HG02642 (cell line): Measurements from ENCODE around the gene AURKB.
A peak's percentile ranks its signal among the peaks of the same experiment; 100 is the strongest.
"Not testable (repeated sequence)": the region's sequence is repeated elsewhere in the genome, so short reads cannot be mapped to it uniquely, and the experiment has no call there.

Experiments used
- ATAC-seq: cut with Tn5 transposase; IDR thresholded peaks from one replicate; pipeline ENCODE4 v1.9.1; 2021; ENCODE audit warnings: mild to moderate bottlenecking; ENCODE audit not compliant: unreplicated experiment, poor library complexity

The AURKB gene

DNA sequence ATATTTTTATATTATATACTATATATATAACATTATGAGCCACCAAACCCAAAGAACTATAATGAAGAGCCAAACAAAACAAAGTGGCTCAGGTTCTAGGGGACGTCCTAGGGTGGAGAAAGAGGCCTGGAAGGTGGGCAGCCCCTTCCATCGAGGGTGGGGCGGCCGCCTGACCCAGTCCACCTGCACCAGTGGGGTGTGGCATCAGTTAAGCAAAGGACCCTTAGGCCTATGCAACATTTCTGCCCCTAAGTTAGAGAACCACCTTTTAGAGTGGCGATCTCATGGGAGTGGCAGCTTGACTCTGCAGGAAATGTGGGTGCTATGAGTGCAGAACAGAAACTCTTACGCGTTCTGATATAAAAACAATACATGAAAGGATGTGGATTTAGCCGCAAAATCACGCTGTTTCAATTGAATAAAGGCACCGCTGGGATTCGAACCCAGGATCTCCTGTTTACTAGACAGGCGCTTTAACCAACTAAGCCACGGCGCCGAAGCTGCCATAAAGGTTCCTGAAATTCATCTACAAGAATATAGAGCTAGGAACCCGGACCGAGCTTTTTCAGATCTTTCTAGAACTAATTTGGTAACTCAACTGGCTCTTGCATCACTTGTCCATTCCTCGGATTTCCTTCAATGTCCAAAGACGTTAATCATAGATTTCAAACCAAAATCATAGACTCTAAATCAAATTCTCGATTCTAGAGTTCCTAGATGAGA lies 15.6 kb upstream of the AURKB start:
- no peak for ATAC-seq

DNA sequence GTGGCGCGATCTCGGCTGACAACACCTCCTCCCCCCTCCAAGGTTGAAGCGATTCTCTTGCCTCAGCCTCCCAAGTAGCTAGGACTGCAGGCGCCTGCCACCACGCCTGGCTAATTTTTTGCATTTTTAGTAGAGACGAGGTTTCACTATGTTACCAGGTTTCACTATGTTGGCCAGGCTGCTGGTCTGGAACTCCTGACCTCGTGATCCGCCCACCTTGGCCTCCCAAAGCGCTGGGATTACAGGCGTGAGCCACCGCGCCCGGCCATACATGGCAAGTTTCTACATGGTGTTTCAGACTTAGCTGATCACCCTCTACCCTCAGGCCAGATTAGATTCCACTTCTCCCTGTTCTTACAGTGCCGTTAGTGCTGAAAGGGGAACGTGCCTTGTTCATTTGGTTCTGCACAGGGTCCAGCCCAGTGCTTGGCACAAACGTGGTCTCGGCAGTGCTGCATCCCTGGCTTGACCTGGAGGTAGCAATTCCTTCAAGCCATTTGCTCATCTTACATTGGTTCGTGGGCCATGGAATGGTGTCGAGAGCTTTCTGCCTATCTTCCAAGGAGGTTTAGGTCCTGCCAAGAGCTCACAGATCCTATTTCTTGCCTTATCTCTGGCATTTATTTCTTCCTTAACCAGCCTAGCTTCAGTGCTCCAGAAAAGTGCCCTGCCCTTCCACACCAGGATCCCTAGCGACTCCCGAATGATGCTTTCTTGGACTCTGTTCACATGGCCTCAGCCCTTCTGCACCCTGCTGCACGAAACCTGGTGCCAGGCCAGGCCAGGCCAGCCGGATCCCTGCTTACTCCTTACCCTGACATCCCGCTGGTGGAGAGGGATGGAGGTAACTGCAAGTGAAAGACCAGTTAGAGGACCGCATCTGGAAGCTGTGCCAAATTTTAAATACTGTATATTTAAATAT lies 14.8 kb upstream of the AURKB start:
- ATAC-seq, result no peak

DNA sequence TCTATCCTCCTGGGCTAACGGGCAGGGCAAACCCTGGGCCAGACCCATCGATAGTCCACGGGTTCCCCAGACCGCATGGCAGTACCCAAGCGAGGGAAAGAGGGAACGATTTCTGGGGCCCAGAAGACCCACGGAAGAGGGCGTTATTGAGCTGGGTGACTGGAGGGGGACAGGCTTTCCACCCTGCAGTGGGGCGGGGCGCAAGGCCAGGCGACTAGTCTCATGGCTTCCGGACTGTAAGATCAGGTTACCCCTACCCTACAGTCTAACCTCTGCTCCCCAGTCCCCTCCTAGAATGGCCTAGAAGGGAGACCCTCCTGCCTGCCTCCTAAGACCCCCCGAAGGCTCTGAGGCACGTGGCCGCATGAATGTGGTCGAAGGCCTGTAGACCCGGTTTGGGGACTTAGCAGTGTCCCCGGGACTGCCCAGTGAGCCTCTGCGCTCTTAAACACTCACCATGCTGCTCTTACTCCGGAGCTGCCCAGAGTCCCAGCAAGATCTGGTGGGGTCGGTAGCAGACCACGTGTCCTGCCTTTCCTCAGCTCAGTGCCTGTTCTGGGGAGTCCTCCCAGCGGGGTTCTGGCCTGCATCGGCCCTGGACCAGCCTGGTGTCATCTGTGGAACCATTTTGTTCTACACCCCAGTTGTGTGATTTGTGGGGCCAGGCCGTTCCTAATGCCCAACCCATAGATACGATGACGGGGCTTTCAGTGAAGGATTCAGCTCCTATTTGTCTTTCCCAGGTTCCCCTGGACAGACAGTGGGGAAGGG lies 13.2 kb upstream of the AURKB start:
- ATAC-seq, result peak; percentile 7

DNA sequence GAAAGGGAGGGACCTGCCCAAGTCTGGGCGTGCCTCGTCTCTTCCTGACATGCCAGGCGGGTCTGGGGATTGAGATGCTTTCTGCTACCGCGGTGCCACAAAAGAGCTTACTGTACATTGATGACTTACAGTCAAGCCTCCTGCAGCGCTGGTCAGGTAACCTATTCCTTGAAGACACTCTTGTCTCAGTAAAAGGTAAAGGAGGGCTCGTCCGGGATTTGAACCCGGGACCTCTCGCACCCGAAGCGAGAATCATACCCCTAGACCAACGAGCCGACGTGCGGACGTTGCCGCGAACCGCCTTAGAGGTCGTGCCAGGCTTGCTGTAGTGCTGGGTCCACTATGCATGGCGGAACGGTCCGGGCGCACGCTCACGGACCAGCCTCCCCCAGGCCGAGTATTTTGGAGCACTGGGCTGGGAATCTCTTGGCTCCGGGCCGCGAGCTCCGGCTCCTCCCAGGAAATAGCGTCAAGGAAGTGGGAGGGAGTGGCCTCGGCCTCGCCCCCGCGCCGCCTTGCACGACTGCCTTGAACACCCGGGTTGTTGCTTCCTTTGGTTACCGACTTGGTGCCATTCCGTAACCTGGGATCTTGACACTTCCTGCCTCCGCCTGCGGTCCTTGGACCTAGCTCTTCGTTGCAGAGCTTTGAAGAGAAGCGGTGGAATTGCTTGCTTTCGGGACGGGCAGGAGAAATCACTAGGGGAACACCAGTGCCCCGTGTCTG lies 12.4 kb upstream of the AURKB start:
- peak; percentile 48 for ATAC-seq

DNA sequence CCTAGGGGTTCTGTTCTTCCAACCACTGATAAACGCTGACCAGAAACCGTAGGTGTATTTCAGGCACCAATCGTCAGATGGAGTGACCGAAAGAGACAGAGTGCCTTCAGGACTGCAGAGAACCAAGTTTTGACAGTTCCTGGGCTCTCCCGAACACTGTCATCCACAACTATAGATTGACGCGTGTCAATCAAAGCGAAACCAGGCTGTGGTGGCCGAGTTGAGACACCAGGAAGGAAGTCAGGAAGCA lies 11.9 kb upstream of the AURKB start:
- ATAC-seq, result peak; percentile 41

DNA sequence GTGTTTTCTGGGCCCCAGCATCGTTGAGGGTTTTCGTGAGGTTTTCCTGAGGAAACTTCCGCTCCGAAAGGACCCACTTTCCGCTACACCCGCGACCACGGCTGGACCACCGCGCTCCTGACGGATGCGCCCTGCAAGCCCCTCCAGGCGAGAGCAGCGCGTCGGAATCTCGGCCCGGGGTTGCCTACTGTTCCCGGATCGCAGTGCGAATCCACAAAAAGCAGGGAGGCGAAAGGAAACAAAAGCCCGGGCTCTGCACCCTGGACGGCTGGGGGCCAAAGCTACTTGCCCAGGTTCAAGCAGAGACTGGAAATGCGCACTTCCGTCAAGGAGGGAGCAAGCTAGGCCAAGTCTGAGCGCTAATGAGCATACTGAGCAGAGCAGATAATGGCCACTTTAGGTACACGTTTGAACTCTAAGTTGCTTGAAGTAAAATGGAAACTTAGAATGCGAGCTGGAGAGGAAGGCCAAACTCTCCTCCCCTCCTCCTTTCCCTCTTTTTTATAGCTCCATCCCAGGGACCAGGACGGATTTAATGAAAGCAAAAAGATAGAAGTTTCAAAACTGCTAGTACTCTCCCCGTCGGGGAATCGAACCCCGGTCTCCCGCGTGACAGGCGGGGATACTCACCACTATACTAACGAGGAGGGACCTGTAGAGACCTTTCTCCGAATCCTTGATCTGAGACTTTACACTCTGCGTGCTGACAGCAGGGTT lies 11.4 kb upstream of the AURKB start:
- peak; percentile 40 for ATAC-seq

DNA sequence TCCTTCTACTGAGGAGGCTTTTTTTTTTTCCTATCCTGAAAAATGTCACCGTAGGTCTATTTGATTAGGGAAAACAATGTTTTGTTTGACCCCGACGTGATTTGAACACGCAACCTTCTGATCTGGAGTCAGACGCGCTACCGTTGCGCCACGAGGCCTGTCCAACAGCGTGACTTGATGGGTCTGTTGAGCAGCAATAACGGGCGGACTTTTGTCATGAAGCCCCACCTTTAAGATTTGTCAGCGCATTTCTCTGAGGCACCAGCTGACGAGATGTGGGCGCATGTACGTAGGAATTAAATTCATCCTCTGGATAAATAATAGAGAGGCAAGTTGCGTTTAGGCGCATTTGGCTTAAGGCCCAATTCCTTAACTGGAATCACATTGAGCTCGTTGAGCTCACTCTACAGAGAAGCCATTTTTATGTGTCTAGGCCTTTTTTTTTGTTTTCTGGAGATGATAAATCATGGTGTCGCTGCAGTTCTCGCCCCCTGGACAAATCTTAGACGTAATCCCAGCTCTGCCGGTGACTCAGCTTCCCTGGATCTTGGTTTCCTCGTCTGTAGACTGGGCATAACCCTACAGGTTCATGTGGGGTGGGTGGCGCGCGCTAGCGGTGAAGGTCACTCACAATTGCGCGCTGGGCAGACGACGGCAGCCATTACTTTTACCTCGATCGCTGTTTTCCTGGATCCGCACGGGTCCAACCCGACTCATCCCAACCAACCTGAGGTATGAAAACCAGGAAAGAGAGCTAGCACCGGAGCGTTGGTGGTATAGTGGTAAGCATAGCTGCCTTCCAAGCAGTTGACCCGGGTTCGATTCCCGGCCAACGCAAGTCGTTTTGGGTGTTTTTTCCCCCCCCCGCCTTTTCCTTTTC lies 10.6 kb upstream of the AURKB start:
- peak; percentile 26 for ATAC-seq

DNA sequence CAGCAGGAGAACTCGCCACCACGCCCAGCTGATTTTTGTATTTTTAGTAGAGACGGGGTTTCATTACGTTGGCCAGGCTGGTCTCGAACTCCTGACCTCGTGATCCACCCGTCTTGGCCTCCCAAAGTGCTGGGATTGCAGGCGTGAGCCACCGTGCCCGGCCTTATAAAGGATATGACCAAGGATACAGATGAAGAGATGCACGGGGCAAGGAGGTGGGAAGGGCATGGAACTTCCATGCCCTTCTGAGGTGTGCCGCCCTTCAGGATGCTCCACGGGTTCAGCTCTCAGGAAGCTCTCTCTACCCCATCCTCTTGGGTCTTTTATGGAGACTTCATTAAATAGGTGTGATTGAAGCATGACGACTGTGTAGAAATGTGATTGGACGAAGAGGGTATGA lies 3.6 kb upstream of the AURKB start:
- not testable (repeated sequence) for ATAC-seq

DNA sequence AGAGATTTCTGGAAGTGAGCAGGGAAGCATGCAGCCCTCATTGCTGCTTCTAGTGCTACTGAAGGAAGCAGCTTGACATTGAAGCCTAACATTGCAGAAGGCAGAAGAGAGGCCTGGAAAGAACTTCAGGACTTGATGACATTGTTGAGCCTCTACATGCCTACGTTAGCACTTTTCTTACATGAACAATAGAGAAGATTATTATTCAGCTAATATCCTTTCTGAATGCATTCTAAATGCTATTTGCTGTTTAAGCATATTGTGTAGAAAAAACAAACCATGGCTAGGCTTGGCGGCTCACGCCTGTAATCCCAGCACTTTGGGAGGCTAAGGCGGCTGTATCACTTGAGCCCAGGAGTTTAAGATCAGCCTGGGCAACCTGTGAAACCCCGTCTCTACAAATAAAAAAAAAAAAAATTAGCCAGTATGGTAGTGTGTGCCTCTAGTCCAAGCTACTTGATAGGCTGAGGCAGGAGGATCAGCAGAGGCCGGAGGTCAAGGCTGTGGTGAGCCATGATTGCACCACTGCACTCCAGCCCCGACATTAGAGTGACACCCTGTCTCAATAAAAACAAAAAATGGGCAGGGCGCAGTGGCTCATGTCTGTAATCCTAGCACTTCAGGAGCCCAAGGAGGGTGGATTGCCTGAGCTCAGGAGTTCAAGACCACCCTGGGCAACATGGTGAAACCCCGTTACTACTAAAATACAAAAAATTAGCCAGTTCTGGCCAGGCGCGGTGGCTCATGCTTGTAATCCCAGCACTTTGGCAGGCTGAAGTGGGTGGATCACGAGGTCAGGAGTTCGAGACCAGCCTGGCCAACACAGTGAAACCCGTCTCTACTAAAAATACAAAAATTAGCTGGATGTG lies 2.2 kb upstream of the AURKB start:
- no peak for ATAC-seq

DNA sequence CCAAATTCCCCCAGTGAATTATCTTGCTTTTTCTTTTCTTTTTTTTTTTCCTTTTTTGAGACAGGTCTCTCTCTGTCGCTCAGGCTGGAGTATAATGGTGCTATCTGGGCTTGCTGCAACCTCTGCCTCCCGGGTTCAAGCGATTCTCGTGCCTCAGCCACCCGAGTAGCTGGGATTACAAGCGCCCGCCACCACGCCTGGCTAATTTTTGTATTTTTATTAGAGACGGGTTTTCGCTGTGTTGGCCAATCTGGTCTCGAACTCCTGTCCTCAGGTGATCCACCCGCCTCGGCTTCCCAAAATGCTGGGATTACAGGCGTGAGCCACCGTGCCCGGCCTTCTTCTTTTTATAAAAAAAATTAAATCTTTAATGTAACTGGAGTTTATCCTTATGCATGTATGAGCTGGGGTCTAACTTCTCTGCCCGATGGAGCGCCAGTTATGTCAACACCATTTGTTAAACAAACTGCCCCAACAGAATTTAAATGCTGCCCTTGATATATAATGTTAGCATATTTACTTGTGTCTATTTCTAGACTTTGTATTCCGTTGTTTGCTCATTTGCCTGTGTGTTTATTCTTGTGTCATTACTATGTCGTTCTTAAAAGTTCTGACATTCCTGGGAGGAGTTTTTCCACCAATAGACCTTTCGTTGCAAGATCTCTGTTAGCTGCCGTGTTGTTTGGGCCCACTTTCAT lies 535 bp upstream of the AURKB start:
- peak; percentile 8 for ATAC-seq

DNA sequence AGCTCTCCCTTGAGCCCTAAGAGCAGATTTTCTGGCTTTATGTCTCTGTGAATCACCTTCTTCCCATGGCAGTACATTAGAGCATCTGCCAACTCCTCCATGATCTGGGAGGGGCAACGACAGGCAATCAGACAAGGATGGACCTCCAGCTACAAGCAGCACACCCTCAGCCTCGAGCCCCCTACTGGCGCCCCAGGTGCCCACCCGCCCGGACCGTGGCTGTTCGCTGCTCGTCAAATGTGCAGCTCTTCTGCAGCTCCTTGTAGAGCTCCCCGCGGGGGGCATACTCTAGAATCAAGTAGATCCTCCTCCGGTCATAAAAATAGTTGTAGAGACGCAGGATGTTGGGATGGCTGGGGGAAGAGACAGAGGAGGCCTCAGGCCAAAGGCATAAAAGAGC lies 3.8 kb downstream of the AURKB start:
- ATAC-seq, result no peak

DNA sequence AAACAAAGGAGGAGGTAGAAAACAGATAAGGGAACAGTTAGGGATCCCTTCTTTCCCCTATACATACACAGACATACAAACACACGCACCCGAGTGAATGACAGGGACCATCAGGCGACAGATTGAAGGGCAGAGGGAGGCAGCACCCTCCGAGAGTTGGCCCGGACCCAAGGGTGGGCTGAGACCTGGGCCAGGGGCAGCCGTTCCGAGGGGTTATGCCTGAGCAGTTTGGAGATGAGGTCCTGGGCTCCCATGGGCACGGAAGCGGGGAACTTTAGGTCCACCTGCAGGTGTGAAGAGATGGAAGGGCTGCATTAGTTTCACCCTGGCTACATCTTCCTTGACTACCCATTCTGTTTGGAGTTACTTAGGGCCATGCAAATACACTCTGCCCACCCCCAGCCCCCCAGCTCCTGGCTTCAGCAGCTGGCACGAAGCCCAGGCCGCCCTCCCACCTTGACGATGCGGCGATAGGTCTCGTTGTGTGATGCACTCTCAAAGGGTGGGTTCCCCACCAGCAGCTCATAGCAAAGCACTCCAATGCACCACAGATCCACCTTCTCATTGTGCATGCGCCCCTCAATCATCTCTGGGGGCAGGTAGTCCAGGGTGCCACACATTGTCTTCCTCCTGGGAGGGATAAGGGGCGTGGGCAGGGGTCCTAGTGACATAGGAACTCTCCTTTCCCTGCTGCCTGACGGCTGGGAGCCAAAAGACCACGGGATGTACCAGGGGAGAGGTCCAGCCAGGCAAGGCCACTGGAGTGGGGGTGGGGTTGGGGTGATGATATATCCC lies 5.4 kb downstream of the AURKB start:
- no peak for ATAC-seq

DNA sequence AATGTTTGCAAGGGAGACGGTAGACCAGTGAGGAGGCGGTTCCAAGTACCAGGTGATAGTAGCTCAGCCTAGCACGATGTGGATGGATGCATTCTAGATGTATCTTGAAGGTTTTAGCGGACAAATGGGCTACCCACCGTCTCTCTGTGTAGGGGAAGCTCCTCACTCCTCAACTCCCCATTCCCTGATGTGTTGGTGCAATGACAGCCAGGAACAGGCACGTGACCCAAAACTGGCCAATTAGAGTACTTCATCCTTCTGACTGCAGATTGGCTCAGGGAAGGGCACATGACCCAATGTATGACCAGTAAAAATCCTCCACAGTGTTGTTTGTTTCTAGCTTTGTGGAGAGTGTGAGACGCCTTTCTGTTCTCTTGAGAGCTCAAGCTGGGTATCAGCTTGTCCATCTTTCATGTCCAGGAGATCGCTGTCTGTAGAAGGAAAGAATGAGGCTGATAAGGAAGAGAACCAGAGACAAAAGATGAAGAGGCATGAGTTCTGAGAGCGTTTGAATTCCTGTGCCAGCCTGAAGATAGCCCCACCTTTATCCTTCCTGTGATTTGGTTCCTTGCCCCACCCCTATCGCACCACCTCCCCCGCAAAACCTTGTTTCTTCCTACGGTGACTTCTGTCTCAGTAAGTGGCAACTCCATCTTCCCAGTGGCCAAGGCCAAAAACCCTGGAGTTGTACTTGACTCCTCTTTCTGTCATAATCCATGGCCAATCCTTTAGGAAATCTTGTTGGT lies 18.1 kb downstream of the AURKB start:
- peak; percentile 18 for ATAC-seq

DNA sequence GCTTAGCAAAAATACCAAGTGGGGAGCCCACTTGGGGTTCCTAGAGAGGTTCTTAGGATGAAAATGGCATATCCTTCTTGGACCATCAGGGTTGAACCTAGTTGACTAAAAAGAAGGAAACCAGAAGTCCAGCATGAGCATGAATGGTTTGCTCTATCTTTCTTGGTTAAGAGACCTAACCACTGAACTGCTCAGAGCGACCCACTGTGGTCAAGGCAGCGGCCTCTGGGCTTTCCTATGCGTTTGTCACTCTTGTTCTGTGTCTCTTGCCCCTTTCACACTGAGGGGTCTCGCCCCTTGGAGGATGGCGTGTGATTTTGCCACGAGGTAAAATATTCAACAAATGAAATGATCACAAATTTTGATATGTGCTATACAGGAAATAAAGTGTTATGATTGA lies 19.9 kb downstream of the AURKB start:
- ATAC-seq, result no peak

DNA sequence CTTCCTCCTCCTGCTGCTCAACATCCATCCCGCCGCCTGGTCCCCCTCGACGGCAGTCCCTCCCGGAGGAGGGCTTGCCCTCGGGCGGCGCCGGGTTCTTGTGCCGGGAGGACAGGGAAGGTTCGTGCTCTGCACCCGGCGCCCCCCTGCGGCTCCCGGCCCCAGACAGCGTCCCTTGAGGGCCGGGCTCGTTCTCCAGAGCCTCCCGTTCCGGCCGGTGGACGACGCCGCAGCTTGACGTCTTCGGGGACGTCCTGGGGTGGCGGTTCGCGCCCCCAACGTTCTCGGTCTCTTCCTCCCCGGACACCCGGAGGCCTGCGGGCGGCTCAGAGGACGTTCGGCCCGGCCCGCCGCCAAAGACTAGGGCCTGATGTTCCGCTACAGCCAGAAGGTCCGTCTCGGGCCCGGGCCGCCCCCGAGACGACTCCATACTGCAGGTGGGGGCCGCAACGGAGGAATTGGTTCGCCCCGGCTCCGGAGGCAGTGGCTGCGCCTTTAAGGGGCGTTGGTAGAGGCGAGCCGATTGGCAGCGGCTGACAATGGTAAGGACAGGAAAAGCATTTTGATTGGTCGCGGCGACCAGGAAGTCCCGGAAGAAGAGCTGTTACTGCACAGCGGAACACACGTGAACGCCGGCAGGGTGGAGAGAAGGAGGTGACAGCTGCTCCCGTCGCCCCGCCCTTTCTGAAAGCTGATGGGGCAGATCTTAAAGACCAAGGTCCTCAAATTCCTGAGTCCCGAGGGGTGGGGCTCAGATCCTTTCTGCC lies 20.5 kb downstream of the AURKB start, which contains the start of gene BORCS6:
Gene BORCS6 (minus strand): TSS at position 470 of the 767 bp plus-strand sequence. CDS start 40 bp downstream, at position 430.
- peak; percentile 60 for ATAC-seq
